COLO668 (cell line): ENCODE results near the gene SSH2.
"Not testable (repeated sequence)": the region's sequence is repeated elsewhere in the genome, so short reads cannot be mapped to it uniquely, and the experiment has no call there.

Source experiments
- DNase-seq: peaks from one replicate; lab custom pipeline; 2025; ENCODE audit not compliant: unreplicated experiment; lab: John Stamatoyannopoulos, UW

SSH2 gene

DNA sequence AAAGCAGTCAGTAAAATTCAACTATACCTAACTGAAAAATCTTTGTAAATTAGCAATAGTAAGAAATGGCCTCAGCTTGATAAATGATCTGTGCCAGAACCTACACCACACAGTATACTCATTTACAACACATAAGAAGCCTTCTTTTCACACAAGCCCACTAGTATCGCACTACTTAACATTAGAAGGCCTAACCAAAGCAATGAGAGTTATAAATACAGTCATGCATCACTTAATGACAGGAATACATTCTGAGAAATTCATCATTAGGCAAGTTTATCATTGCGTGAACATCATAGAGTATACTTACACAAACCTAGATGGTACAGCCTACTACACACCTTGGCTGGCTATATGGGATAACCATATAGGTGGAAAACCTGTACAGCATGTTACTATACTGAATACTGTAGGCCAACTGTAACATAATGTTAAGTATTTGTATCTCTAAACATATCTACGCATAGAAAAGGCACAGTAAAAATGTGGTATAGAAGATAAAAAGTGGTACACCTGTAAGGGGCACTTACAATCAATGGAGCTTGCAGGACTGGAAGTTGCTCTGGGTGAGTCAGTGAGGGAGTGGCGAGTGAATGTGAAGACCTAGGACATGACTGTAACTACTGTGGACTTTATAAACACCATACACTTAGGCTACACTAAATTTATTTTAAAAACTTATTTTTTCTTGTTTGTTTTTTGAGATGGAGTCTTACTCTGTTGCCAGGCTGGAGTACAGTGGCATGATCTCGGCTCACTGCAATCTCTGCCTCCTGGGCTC, 180.8 kb downstream of the SSH2 start:
- DNase-seq: no peak

DNA sequence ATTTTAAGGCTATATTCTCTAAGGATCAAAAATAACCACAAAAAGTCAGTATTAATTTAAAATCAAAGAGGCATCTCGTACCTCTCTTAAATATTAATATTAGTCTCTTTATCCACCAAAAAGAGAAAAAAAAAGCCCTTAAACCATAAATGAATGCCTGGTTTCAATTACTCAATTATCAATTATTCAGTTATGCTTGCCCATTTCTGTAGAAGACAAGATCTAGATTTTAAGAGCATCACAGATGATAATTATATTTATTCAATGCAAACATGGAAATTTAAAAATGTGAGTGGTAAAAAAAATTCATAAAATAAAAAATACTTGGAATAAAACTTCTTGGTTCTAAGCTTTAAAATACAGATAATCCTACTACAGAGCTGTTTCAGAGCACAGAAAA, 181.6 kb downstream of the SSH2 start:
- no peak for DNase-seq

DNA sequence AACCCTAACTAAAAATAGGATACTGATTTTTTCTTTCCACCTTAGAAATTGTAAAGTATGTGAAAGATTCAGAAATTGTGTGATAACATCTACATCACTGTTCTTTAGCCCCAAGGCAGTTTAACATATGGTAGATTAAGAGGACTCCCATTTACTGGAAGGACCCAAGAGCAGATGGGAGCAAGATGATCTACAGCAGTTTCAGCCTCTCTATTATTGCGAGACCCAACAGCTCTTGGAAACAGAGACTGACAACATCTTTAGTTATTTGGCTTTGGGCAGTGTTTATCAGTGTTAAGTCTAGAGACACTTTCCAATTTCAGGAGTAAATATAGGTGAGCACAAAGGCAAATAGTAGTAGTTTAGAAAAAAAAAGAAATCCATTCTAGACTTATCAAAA, 182.4 kb downstream of the SSH2 start:
- no peak for DNase-seq

DNA sequence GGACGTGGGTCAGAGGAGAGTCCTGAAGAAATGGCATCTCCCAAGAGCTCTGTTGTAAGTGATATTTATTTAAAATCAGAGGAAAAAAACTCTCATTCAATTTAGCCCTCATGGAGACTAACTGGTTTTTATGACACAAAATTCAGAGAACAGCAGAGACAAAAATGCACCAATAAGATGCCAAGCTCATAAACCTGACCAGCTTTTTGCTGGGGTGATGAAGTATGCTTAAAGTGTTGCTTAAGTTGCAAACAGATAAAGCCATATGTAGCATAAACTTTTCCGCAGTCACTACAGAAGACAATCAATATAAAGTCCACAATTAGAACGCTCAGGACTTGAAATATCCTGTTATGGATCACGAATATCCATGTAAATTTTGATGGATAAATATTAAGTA, 183.4 kb downstream of the SSH2 start:
- DNase-seq: no peak

DNA sequence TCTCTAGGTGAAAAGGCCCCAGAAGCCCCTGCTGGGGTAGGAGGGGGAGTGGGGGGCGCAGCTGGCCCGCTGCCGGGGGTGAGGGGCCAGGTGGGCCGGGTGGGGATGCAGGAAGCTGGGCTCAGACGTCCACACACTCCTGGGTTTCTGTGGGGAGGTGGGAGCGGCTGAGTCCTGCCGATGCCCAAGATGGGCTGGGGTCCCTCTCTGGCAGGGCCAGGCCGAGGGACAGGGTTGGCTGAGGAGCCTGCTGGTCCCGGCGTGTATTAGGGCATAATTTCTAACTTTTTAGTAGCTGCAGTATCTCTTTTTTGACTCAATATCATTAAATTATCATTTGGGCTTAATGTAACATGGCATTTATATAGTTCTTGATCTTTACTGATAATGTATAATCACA, 185.9 kb downstream of the SSH2 start:
- no peak for DNase-seq

DNA sequence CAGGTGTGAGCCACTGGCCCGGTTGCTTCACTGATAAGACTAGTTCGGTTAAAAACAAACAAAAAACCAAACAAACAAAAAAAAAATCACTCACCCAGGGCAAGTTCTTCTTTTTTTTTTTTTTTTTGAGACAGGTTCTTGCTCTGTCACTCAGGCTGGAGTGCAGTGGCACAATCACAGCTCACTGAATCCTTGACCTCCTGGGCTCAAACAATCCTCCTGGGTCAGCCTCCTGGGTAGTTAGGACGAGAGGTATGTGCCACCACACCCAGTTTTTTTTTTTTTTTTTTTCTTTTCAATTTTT, 187.9 kb downstream of the SSH2 start:
- no peak for DNase-seq

DNA sequence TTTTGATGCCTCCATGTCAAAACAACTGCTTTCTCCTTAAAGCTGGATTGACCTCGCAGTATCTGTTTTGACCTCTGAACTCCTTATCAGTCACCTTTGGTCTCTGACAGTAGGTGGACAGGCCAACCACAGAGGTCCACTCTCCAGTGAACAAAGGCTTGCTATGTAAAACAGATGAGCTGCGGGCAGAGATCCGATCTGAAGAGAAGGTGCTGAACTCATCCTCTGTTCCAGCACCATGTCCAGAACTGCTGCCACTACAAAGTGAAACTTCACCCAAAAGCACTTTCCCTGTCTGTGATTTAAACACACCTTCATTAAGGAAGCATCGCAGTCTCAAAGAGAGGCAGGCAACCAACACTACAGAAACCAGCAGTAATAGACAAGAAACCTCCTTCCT, 190.0 kb downstream of the SSH2 start:
- no peak for DNase-seq

DNA sequence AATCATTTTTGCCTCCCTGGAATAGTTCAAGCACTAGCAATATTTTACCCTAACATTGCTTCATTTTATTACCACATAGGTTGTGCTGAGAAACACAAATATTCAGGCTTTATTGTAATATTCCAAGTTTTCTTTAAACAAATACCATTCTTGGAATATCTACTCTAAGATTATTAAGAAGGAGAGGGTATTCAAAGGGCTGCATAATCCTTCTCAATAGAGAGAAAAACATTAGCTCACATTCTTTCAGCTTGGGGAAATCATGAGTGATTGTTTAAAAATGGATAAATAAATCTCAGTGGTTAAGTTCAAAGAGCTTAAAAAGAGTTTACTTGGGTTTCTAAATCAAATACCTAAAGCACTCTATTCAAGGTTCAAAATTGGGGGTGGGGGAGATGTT, 195.4 kb downstream of the SSH2 start:
- no peak for DNase-seq

DNA sequence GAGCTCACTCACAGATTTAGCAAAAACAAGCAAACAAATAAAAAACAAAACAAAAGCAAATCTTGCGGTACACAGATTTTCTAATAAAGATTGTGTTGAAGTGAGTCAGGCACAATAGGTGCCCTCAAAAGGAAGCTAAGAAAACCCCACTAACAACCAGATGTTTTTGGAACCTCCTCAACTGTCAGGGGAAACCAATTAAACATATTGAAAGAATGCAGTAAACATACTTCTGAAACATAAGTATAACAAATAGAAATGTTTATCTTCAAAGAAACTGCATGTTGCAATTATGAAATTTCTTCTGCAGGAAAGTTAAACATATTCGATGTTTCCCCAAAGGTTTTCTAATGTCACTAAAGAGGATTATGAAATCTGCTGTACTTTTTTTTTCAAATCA, 196.9 kb downstream of the SSH2 start:
- no peak for DNase-seq

DNA sequence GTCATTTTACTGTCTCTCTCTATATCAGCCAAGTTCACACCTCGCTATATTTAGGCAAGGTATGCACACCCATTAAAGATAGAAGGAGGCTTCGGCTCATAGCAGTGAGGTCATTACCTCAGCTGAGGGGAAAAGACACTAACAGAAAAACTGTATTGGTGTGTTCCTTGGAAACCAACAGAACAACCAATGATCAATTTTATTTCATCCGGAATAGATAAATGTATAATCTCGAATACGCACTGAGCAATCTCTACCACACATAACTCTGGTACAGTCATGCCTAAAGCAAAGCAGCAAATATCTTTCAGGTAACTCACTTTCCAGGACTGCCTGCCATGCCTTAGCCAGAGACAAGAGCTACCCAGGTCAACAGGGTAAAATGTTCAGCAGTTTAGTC, 197.4 kb downstream of the SSH2 start:
- DNase-seq: no peak

DNA sequence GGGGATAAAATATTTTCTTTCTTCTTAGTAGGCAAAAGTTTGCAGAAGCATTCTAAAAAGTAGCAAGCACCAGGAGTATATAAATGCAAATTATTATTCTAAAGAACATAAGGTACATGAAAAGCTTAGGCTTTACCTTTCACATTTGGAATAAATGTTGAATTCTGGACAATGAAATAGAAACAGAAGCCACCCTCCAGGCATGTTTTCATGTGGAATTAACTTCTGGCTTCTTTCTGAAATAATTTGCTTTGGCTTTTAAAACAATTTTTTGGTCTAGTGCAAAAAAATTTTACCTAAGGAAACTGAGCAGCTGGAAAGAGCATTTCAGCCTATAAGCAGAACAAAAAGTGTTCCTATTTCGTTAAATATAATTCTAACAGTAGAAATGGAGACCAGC, 197.8 kb downstream of the SSH2 start:
- no peak for DNase-seq

DNA sequence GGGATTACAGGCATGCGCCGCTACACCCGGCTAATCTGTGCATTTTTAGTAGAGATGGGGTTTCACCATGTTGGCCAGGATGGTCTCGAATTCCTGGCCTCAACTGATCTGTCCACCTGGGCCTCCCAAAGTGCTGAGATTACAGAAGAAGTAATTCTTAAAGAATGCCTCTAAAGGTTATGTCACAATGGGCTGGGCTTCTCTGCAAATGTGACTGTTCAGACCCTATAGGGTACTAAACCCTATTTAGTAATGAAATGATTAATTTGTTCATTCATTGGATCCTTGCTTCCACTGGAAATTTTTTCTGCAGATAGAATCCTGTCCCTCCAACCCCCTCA, 198.5 kb downstream of the SSH2 start:
- no peak for DNase-seq

DNA sequence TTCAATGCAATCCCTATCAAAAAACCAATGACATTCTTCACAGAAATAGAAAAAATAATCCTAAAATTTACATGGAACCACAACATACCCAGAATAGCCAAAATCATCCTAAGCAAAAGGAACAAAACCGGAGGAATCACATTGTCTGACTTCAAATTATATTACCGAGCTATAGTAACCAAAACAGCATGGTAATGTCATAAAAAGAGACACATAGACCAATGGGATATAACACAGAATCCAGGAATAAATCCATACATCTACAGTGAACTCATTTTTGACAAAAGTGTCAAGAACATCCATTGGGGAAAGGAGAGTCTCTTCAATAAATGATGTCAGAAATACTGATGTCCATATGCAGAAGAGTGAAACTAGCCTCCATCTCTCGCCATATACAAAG, 201.5 kb downstream of the SSH2 start:
- DNase-seq: no peak

DNA sequence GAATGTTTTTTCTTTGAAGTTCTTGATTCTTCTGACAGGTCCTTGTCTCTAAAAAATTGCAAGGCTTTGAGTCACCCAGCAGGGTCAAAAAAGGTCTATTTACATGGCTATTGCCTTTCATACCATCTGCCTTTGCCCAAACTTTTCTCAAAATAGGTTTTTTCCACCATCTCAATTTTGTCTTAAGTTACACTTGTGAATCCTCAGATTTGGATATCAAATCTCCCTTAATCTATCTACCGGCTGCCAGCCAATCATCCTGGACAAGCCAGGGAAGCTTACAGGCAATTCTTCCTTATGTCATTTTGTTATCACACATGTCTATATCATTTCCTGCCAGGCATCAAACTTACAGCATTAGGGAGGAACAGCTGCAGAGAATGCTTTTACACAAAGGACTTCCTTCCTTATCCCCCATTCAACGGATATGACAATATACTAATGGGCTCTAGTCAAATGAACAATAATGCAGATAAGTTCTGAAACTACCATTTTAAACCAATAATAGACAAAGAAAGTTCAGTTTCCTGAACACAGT, 203.2 kb downstream of the SSH2 start:
- no peak for DNase-seq

DNA sequence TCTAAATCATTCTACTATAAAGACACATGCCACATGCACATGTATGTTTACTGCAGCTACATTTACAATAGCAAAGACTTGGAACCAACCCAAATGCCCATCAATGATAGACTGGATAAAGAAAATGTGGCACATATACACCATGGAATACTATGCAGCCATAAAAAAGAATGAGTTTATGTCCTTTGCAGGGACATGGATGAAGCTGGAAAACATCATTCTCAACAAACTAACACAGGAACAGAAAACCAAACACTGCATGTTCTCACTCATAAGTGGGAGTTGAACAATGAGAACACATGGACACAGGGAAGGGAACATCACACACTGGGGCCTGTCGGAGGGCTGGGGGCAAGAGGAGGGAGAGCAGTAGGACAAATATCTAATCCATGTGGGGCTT, 204.6 kb downstream of the SSH2 start:
- not testable (repeated sequence) for DNase-seq

DNA sequence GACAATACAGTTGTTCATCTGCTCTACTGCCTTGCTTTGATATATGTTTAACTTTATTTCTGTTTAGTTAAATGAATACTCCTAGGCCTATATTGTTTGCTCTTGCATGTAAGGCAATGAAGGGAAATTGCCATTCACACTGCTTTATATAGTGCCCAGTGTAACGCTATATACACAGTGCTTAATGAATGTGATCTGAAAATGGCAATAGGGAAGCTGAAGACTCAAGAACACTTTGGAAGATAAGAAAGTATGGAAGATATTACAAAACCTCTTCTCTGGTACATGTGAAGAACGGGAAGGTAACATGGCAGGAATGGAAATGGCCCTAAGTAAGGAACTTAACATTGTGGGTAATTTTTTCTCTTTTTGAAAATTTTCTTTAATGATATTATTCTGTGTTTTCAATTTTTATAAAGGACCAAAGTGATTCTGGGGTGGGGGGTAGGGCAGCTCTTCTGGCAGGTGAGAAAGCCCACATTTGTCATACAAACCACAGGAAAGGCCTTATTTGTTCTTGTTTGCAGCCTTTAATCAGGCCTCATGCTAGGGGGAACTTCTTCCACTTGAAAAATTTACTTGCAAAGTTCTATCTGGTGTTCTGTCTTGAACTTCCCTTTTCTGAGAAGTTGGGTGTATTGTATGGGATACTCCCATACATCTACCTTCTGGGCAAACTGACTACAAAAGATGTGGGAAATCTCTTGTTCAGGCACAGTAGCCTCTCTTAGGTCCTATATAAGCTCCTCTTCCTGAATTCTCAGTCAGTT, 206.6 kb downstream of the SSH2 start:
- DNase-seq: no peak

DNA sequence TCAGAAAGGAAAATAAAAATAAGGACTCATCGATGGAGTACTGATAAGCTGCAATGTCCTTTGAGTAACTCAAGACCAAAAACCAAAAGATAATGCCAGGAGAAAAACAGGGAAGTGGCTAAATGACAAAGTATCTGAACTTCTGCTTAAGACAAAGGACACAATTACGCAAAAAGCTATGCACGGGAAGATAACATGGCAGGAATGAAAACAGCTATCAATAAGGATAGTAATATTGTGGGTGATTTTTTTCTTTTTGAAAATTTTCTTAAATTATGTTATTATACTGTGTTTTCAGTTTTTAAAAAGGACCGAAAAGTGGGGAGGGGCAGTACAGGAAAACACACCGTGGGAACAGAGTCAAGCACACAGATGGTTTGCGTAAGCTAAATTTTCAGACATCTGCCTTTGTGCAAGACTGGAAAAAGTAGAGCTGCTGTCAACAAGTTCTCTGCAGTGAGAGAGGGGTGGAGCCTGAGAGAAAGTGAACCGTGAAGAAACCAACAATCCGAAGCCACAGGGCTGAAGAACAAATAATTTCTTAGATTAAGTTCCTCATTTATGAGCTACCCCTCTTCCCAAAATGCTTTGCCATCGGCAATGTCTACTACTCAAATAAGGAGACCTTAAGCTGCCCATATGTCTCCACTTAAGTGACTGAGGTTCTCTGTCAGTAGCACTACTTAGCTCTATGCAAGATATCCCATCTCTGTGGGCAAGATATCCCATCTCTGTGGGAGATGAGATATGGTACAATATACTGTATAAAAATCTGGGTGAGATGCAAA, 207.4 kb downstream of the SSH2 start:
- no peak for DNase-seq

DNA sequence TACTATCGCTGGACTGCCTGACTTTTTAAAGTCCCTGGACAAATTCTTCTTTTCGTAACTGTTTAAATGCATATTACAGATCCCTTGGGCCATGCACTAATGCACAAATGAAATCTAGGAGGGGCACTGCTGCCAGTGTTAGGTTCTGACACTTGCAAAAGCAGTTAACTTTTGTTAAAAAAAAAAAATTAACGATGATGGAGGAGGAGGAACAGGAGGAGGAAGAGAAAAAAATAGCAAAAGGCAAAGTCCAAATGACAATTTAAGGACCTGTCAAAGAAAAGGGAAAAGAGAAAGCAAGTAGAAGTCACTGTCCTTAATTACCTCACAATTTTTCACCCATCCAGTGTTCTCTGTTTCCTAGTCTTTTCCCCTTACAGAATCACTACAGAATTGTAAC, 209.5 kb downstream of the SSH2 start:
- DNase-seq: no peak

DNA sequence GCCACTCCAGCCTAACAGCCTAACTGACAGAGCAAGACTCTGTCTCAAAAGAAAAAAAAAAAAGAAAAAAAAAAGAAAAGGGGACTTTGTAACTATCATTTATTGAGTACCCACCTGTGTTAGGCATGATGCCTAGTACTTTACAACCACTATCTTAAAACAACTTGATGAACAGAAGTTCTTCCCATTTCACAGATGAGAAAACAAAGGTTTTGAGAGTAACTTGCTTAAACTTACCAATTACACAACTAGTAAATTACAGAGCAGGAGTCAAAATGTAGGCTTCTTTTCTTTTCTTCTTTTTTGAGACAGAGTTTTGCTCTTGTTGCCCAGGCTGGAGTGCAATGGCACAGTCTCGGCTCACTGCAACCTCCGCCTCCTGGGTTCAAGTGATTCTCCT, 210.6 kb downstream of the SSH2 start:
- no peak for DNase-seq

DNA sequence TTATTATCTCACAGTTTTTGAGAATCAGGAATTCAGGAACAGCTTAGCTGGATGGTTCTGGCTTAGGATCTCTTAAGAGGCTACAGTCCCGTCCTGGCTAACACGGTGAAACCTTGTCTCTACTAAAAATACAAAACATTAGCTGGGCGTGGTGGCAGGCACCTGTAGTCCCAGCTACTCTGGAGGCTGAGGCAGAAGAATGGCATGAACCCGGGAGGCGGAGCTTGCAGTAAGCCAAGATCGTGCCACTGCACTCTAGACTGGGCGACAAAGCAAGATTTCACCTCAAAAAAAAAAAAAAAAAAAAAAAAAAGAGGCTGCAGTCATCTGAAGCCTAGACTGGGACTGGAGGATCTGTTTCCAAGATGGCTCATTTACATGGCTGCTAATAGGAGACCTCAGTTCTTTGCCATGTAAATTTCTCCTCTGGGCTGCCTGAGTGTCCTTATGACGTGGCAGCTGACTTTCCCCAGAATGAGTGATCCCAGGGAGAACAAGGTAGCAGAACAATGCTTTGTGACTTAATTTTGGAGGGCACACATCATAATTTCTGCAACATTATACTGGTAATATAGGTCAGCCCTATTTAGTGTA, 211.5 kb downstream of the SSH2 start:
- no peak for DNase-seq

DNA sequence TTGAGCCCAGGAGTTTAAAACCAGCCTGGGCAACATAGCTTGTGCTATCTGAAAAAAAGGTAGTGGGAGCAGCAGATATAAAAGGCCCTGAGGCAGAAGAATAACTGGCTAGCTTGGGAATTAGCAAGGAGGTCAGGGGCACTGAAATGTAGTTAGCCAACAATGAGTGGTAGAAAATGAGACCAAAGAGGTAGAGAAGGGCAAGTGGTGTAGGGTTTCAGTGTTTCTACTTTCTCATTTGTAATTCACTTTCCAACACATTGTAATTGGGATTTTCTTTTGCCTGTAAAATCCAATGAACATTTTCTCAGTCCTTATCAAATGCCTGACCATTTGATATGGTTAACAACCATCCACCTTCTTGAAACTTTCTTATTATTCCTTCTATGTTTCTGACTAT, 212.2 kb downstream of the SSH2 start:
- DNase-seq: no peak

DNA sequence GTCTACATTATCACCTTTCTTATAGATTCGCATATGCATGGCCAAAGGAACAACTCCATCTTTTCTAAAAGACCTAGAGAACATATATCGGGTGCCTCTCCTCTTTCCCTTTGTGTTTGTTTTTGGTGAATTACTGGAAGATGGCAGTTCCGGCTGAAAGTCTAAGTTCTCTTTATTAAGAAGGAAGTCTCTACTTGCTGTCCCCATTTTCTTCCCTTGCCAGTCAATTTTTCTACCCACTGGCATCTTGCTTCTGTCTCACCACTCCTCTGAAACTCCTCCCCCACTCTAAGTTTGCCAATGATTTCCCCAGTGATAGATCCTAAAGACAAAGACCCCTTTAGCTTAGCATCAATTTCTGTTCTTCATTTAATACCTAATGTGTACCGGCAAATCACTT, 213.5 kb downstream of the SSH2 start:
- no peak for DNase-seq
